SIG-M5 treated with dmso at 0.1 percent for 504 hours (cell line): ENCODE measurements around the gene SLC26A4.
"Not testable (repeated sequence)": the region's sequence is repeated elsewhere in the genome, so short reads cannot be mapped to it uniquely, and the experiment has no call there.

Source experiments
- DNase-seq: peaks from one replicate; lab custom pipeline; 2025; ENCODE audit not compliant: unreplicated experiment; lab: John Stamatoyannopoulos, UW

Gene SLC26A4

DNA sequence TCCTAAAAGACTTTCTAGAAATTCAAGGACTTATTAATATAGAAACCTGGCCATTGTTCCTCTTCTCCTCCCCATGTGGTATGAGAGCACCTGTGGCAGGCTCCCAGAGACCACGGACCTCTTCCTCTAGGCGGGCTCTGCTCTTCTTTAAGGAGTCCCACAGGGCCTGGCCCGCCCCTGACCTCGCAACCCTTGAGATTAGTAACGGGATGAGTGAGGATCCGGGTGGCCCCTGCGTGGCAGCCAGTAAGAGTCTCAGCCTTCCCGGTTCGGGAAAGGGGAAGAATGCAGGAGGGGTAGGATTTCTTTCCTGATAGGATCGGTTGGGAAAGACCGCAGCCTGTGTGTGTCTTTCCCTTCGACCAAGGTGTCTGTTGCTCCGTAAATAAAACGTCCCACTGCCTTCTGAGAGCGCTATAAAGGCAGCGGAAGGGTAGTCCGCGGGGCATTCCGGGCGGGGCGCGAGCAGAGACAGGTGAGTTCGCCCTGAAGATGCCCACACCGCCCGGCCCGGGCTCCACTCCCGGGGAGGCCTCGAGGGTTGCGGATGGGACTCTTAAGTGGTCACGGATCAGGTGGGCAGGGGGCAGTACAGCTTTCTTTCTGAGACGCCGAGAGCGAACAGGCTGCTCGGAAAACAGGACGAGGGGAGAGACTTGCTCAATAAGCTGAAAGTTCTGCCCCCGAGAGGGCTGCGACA lies at the start of gene SLC26A4:
Gene SLC26A4, plus strand, starts transcription at position 448 of the 700 bp plus-strand sequence. CDS start 814 bp downstream, outside the sequence.
- DNase-seq, result no peak

- DNase-seq, result no peak
These were observed 47.2 kb upstream of the SLC26A4 start for GRCh38 chr7:107613439-107613838.

GRCh38 chr7:107613948-107614347 lies 46.7 kb upstream of the SLC26A4 start:
- DNase-seq, result no peak

DNA sequence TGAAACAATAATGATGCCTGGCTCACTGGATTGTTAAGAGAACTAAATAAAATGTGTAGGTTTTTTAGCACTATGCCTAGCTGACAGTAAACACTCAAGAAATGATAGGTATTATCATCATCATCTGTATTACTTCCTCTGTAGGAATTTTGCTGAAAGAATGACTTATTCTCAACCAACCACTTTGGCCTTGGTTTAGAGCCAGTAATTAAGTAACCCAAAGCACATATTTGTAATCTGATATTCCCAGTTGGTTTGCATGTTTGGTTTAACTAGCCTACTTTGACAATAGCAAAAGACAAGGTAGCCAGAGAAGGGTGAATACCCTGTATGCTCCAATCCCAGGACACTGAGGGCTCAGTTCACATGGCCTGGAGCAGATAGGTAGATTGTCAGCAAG lies 46.2 kb upstream of the SLC26A4 start:
- DNase-seq, result peak; percentile 25

- no peak for DNase-seq
These were observed 44.5 kb upstream of the SLC26A4 start for GRCh38 chr7:107615910-107616680.

DNA sequence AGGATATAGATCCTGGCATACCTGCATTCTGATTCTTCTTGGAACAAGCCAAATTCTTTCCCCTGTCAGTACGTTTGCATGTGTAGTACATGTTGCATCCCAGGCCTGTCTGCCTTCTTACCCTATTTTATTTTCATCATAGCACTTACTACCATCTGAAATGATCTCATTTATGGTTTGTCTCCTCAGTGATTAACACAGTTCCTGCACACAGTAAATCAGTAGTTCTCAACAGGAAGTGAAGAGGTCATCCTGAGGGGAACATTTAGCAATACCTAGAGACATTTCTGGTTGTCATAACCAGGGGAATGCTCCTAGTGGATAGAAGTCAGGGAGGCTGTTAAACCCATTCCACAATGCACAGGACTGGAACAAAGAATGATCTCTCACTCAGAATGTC lies 38.2 kb upstream of the SLC26A4 start:
- DNase-seq, result peak; percentile 67

DNA sequence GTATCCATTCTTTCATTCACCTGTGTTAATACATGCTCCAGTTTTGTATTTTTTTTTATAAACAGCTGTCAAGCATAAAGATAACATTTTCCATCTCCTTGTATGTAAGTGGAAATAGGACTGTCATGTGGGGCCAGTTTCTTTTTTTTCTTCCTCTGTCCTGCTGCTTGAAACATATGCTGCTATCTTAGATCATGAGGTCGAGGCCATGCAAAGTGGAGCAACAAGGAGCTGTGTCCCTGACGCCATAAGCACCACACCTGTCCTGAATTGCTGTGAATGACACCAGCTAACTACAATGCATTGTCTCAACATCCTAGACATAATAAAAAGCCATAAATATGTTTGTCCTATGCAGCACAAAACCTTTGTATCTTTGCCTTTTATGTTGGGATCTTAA lies 37.7 kb upstream of the SLC26A4 start:
- DNase-seq, result no peak

DNA sequence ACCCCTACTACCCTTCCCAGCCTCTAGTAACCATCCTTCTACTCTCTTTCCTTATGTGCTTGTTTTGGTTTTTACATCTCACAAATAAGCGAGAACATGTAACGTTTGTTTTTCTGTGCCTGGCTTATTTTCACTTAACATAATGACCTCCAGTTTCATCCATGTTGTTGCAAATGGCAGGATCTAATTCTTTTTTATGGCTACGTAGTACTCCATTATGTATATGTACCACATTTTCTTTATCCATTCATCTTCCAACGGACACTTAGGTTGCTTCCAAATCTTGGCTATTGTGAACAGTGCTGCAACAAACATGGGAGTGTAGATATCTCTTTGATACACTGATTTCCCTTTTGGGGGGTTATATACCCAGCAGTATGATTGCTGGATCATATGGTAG lies 33.6 kb upstream of the SLC26A4 start:
- DNase-seq, result no peak

DNA sequence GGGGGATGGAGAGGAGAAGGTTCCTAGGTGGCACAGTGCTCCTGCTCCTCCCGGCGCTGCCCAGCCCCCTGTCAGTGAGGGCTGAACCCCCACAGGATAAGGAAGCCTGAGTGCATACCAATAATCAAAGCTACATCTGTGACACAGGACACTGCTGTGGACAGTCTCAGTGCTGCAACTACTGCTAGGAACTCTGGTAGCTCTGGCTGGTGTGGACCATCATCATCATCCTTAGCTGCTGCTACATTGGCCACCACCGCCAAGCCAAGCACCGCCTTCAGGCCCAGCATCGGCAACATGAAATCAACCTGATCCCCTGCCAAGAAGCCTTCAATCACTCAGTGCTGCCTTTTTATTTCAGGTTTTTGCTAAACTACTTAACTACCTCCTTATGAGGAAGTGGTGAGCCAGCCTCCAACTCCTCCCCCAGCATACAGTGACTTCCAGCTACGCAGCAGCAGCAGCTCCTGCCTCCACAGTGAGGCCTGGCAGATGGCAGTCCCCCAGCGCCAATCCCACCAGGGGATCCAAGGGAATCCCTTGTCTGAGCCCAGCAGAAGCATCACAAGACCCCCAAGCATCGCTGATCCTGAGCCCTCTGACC lies 32.1 kb upstream of the SLC26A4 start:
- peak; percentile 30 for DNase-seq

DNA sequence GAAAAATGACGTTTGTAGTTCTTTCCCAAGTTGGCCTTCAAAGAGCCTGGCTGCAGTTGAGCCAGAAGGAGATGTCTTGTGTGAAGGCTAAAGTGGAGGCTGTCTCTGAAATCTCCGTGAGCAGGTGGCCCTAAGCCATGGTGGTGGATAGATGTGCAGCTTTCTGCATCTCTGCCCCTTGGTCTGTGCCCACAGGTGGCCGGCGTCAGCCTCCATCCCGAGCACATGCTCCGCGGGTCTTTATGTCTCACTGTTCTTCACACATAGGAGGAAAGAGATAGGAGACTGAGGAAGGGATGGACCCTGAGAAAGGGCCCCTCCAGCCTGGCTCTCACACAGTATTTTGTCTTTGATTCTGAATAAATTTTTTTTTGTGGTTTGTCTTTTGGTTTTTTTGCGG lies 30.3 kb upstream of the SLC26A4 start:
- no peak for DNase-seq

- DNase-seq, result no peak
These were observed 28.8 kb upstream of the SLC26A4 start for GRCh38 chr7:107631588-107632491.

DNA sequence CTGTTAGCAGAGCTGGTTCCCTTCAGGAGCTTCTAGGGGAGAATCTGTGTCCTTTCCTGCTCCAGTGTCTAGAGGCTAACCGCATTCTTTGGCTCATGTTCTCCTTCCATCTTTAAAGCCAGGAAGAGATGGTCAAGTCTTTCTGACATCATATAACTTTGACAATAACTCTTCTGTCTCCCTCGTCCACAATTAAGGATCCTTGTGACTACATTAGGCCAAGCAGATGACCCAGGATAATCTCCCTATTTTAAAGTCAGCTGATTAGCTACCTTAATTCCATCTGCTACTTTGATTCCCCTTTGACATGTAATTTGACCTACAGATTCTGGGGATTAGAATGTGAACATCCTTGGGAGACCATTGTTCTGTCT lies 28.1 kb upstream of the SLC26A4 start:
- no peak for DNase-seq

GRCh38 chr7:107638594-107638993 lies 22.0 kb upstream of the SLC26A4 start:
- peak; percentile 48 for DNase-seq

- not testable (repeated sequence) for DNase-seq
These were observed 21.6 kb upstream of the SLC26A4 start for GRCh38 chr7:107639070-107639469.

DNA sequence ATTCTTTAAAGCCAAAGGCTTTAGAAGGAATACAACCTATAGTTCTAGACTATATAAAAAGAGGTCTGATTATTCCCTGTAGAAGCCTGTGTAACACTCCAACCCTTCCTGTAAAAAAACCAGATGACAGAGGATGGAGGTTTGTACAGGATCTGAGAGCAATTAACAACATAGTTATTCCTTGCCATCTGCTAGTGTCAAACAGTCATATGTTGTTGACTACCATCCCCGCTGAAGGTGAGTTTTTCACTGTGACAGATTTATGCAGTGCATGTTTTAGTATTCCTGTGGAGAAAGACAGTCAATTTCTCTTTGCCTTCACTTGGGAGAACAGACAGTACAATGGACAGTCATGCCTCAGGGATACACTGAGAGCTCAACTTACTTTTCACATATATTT lies 19.0 kb upstream of the SLC26A4 start:
- DNase-seq, result no peak

- no peak for DNase-seq
These were observed 18.1 kb upstream of the SLC26A4 start for GRCh38 chr7:107642501-107642900.

- no peak for DNase-seq
These were observed 17.2 kb upstream of the SLC26A4 start for GRCh38 chr7:107643407-107643806.

DNA sequence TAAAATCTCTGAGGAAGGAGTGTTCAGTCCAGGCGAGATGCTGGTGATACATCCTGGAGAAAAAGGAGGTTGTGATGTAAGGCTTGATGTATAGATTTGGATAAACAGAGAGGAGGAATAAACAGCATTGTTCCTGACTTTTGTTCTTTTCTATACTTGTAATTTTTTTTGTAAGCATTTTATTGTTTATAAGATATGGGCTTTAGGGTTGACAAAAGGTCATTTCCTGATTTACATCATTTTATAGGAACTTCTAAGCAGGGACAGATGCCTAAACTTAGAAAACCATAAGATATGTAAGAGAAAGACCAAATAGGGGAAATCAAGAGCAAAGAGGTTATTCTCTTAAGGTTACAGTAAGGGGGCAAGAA lies 16.7 kb upstream of the SLC26A4 start:
- DNase-seq, result no peak

DNA sequence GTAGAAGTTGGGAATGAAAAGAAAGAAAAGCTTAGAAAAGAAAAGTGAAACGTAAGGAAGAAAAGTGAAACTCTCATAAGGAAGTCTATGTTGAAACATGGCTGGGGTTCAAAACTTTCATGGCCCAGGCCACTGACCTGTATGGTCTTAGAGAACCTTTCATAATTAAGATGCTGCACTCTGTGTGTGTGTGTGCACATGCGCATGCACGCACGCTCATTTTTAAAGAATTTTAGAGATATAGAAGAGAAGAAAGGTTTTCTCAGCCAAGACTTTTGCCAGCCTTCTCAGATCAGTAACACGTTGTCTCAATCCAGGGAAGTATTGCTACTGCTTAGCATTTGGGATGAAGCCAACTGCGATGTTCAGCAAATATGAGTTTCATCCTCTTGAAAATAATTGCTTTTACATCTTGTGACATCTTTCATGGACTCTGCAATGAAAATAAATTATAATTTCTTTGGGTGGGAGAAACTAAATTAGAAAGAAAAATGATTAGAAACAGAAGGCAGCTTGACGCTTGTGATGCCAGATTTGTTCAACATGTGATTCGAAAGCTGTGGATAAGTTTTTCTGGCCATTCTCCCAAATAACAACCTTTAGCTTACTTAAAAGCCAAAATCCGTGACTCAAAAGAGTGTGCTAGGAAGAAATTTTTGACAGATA lies 16.2 kb upstream of the SLC26A4 start:
- no peak for DNase-seq

DNA sequence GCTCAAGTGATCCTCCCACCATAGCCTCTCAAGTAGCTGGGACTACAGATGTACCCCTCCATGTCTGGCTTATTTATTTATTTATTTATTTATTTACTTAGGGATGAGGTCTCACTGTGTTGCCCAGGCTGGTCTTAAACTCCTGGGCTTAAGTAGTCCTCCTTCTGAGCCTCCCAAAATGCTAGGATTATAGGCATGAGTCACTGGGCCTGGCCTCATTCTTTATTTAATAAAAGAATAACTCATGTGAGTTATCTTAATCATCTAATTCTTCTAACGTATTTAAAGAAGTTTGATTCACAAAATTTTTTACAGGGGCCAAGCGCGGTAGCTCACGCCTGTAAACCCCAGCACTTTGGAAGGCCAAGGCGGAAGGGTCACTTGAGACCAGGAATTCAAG lies 8.0 kb upstream of the SLC26A4 start:
- no peak for DNase-seq

GRCh38 chr7:107658467-107658866 lies 2.2 kb upstream of the SLC26A4 start:
- DNase-seq, result no peak
